Measurements from ENCODE around the gene BANK1. TPM values are rescaled to one million over a fixed set of nuclear protein-coding genes. Genes with fewer than 3 reads are reported as not detected.
A peak's percentile ranks its signal among the peaks of the same experiment; 100 is the strongest.

BANK1 gene
- total and polyA plus RNA-seq, 12 donors: 0.08 to 1.1 (median 0.35) TPM; not detected in 3

- Histone ChIP-seq H3K27ac (peak overlapping the region in 3 of 10 donors; percentile 13 to 17 (median 16)), H3K27me3 (no peaks in the 10 kb centered on the region), H3K9me3 (peaks cover 0 to 8% (median 0%) of the 10 kb centered on the region in 11 donors), H3K36me3 (no peaks in the 10 kb centered on the region), H3K4me1 (peaks cover 0 to 17% (median 0%) of the 10 kb centered on the region in 9 donors), H3K4me3 (no peak overlapping the region)
- intact Hi-C loops (cut with DNase I): no loop called here
- DNase-seq: no peak
- ATAC-seq: peak in 1 of 8 donors; percentile 44
- 63 to 65% methylated on average over 4 of the region's 4 CpGs for WGBS, 2 donors
- TF ChIP-seq, protein P1, sequence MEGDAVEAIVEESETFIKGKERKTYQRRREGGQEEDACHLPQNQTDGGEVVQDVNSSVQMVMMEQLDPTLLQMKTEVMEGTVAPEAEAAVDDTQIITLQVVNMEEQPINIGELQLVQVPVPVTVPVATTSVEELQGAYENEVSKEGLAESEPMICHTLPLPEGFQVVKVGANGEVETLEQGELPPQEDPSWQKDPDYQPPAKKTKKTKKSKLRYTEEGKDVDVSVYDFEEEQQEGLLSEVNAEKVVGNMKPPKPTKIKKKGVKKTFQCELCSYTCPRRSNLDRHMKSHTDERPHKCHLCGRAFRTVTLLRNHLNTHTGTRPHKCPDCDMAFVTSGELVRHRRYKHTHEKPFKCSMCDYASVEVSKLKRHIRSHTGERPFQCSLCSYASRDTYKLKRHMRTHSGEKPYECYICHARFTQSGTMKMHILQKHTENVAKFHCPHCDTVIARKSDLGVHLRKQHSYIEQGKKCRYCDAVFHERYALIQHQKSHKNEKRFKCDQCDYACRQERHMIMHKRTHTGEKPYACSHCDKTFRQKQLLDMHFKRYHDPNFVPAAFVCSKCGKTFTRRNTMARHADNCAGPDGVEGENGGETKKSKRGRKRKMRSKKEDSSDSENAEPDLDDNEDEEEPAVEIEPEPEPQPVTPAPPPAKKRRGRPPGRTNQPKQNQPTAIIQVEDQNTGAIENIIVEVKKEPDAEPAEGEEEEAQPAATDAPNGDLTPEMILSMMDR (IDR thresholded peaks at IDR 0.05): no peak
These were observed 203.6 kb downstream of the BANK1 start for GRCh38 chr4:101993842-101994775.

DNA sequence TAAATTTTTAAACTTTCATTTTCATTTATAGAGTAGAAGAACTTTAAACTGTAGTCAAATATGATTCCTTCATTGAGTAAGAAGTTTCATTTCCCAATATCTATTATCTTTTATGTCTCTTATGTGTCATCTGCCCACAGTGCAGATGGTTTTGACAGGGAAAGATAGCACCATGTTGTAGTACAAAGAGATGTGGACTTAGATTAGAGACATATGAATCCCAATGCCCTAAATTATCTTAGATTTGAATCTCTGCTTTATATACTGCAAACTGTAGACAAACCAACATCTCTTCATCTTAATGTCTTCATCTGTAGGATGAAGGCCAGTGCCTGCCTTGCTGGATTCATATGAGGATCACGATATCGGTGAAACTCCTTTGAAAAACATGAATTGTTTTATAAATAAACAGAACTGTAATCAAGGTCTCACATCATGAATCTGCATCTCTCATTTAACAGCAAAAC, 217.5 kb downstream of the BANK1 start:
- DNase-seq (no peak), ATAC-seq (no peak)
- peaks cover 0 to 3% (median 0%) of the 10 kb centered on the region in 7 donors for H3K27me3 ChIP-seq
- H3K27ac ChIP-seq: no peak overlapping the region
- H3K4me3 ChIP-seq: no peak overlapping the region
- H3K4me1 ChIP-seq: no peaks in the 10 kb centered on the region
- TF ChIP-seq, protein P1 (IDR thresholded peaks at IDR 0.05): no peak
- no peaks in the 10 kb centered on the region for H3K36me3 ChIP-seq
- intact Hi-C loops (cut with DNase I): no loop called here
- 87 to 96% methylated on average over 2 of the region's 2 CpGs for WGBS, 2 donors
- no peaks in the 10 kb centered on the region for H3K9me3 ChIP-seq

GRCh38 chr4:102008711-102009110, 218.2 kb downstream of the BANK1 start:
- no peaks in the 10 kb centered on the region for H3K36me3 ChIP-seq
- ATAC-seq (no peak), DNase-seq (no peak)
- no peaks in the 10 kb centered on the region for H3K4me1 ChIP-seq
- H3K27ac ChIP-seq: no peak overlapping the region
- 76 to 81% methylated on average over 3 of the region's 3 CpGs for WGBS, 2 donors
- TF ChIP-seq, protein P1 (IDR thresholded peaks at IDR 0.05): no peak
- intact Hi-C loops (cut with DNase I): no loop called here
- no peak overlapping the region for H3K4me3 ChIP-seq
- H3K9me3 ChIP-seq: no peaks in the 10 kb centered on the region
- H3K27me3 ChIP-seq: peaks cover 0 to 3% (median 0%) of the 10 kb centered on the region in 7 donors

DNA sequence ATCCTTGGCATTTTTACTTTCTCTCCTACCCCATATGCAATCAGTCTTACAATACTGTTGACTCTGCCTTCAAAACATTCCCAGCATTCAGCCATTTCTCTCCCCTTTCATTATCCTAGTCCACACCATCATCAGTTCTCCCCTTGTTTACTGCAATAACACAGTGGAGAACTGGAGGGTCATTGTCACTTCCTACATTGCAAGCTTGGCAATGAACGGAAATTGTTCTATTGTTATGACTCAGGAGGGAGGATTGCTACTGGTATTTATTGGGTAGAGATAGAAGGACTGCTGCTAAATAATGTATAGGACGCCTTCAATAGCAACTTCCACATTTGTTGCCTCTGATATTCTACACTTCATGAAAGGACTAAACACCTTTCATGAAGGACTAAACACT, 231.8 kb downstream of the BANK1 start:
- Histone ChIP-seq H3K27ac (no peak overlapping the region), H3K4me3 (no peak overlapping the region), H3K9me3 (no peaks in the 10 kb centered on the region), H3K36me3 (no peaks in the 10 kb centered on the region), H3K4me1 (no peaks in the 10 kb centered on the region), H3K27me3 (no peaks in the 10 kb centered on the region)
- no peak for DNase-seq
- TF ChIP-seq, protein P1 (IDR thresholded peaks at IDR 0.05): no peak
- intact Hi-C loops (cut with DNase I): no loop called here
- ATAC-seq: no peak
- 70 to 74% methylated on average over 2 of the region's 2 CpGs for WGBS, 2 donors
